HG03045 (cell line): ENCODE measurements around the gene ZNF202.

Source experiments
- ATAC-seq: cut with Tn5 transposase; IDR thresholded peaks from one replicate; pipeline ENCODE4 v1.9.1; 2021; ENCODE audit warnings: mild to moderate bottlenecking, moderate library complexity; ENCODE audit not compliant: unreplicated experiment

Gene ZNF202

DNA sequence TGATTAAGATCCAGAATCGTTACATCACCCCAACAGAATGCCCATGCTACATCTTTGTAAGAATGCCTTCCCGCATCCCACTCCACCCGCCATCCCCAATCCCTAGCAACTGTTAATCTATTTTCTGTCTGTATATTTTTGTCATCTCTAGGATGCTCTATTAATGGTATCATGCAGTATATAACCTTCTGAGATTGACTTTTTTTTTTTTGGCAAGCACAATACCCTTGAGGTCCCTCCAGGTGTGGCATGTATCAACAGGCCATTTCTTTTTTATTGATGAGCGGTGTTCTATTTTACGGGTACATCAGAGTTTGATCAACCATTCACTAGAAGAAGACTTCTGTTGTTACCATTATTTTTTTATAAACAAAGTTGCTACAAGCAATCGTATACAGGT is 56.9 kb downstream of the ZNF202 start:
- ATAC-seq, result no peak

DNA sequence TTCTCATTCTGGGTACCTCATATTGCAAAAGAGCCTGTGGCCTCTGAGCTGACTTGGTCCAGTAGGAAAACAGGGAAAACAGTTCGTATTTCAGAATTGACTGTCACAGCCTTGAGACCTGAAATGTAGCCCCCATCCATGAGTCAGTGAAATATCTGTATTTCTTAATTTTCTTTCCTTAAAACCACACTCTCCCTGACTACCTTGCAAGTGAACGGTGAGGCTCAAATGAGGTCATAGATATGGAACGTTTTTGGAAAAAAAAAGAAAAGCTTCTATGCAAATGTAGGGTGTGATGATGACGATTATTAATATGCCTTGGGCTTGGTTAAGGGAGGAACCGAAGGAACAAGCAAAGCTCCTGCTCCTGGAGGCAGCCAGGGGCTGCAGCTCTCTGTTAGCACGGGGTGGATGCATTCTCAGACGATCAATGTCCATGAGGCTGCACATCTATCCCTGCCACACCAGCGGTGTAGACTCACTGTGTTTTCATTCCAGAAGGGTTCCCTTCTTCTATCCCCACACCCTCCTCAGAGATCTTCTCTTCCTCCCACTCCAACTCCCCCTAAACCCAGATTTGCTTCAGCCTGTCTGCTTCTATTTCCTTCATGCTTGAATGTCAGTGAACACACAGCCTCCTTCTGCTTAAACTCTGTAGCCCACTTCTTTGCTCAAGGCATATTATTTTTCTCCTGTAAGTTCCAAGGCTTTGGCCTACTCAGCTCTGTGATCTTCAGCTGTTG is 57.9 kb downstream of the ZNF202 start:
- no peak for ATAC-seq

GRCh38 chr11:123682696-123683410 is 58.6 kb downstream of the ZNF202 start:
- ATAC-seq, result no peak

DNA sequence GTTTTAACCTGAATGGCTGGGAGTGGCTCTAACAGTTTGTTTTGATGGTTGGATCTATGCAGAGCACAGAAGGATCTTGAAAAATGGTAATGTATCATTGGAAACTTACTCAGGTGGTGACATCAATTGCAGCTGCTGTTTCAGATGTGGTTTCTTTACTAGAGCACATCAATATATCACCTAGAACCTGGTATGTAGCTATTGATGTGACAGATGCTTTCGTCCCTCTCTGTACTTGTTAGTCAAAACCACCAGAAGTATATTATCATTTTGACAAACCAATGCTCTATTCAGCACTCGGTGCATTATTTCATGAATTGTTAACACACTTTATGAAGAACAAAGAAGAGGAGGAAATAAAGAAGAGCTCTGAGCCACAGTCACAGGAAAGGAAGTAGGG is 60.4 kb downstream of the ZNF202 start:
- no peak for ATAC-seq

GRCh38 chr11:123678246-123678645 is 63.2 kb downstream of the ZNF202 start:
- ATAC-seq, result no peak

- ATAC-seq, result no peak
Measured at GRCh38 chr11:123677510-123677909, 64.0 kb downstream of the ZNF202 start.

GRCh38 chr11:123674297-123674696 is 67.2 kb downstream of the ZNF202 start:
- ATAC-seq, result no peak
